ENCODE data around the gene DNM2.

DNA sequence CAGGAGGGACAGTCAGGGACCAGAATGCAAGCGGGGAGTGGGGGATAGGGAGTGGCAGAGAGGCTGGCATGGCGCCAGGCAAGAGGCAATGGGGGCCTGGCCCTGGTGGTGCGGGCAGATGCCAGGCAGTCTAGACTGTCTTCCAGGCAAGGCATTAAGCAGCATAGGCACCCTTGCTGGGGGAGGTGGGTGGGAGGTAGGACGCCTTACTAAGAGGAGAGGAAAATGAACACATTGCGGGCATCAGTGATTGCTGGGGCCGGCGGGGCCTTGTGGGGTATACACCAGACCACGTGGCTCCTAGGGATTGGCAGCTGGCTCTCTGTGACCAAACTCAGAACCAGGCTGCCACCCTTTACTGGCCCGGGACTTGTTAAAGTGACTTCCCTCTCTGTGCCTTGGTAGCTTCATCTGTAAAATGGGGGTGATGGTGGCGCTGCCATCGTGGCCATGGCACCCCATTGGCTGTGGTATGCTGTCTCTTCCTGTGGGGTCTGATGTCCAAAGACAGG lies 46.0 kb downstream of the DNM2 start:
- TF ChIP-seq, protein P1, sequence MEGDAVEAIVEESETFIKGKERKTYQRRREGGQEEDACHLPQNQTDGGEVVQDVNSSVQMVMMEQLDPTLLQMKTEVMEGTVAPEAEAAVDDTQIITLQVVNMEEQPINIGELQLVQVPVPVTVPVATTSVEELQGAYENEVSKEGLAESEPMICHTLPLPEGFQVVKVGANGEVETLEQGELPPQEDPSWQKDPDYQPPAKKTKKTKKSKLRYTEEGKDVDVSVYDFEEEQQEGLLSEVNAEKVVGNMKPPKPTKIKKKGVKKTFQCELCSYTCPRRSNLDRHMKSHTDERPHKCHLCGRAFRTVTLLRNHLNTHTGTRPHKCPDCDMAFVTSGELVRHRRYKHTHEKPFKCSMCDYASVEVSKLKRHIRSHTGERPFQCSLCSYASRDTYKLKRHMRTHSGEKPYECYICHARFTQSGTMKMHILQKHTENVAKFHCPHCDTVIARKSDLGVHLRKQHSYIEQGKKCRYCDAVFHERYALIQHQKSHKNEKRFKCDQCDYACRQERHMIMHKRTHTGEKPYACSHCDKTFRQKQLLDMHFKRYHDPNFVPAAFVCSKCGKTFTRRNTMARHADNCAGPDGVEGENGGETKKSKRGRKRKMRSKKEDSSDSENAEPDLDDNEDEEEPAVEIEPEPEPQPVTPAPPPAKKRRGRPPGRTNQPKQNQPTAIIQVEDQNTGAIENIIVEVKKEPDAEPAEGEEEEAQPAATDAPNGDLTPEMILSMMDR (IDR thresholded peaks at IDR 0.05): no peak
- TF ChIP-seq, protein P2, sequence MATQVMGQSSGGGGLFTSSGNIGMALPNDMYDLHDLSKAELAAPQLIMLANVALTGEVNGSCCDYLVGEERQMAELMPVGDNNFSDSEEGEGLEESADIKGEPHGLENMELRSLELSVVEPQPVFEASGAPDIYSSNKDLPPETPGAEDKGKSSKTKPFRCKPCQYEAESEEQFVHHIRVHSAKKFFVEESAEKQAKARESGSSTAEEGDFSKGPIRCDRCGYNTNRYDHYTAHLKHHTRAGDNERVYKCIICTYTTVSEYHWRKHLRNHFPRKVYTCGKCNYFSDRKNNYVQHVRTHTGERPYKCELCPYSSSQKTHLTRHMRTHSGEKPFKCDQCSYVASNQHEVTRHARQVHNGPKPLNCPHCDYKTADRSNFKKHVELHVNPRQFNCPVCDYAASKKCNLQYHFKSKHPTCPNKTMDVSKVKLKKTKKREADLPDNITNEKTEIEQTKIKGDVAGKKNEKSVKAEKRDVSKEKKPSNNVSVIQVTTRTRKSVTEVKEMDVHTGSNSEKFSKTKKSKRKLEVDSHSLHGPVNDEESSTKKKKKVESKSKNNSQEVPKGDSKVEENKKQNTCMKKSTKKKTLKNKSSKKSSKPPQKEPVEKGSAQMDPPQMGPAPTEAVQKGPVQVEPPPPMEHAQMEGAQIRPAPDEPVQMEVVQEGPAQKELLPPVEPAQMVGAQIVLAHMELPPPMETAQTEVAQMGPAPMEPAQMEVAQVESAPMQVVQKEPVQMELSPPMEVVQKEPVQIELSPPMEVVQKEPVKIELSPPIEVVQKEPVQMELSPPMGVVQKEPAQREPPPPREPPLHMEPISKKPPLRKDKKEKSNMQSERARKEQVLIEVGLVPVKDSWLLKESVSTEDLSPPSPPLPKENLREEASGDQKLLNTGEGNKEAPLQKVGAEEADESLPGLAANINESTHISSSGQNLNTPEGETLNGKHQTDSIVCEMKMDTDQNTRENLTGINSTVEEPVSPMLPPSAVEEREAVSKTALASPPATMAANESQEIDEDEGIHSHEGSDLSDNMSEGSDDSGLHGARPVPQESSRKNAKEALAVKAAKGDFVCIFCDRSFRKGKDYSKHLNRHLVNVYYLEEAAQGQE (IDR thresholded peaks at IDR 0.05; ENCODE audit: insufficient read depth in 1 of 2, low read depth in 2 of 2, low read length in 1 of 2): no peak
- TF ChIP-seq SIN3A (IDR thresholded peaks at IDR 0.05; ENCODE audit: borderline replicate concordance, insufficient read depth, low read depth, low read length) (no peak), POLR2AphosphoS5 (IDR thresholded peaks at IDR 0.05; ENCODE audit: low read depth, low read length) (no peak)
